B cell (primary cell): ENCODE results near the gene RBM27. TPM values are rescaled to one million over a fixed set of nuclear protein-coding genes. Genes with fewer than 3 reads are reported as not detected.
"Not testable (repeated sequence)": the region's sequence is repeated elsewhere in the genome, so short reads cannot be mapped to it uniquely, and the experiment has no call there.

Source experiments
- ATAC-seq: fragments of 200-7000 bp; cut with Tn5 transposase; one replicate; pipeline ENCODE4 v1.10.0; 2021; ENCODE audit warnings: low read depth, mild to moderate bottlenecking, moderate number of reproducible peaks, moderate library complexity
- CTCF ChIA-PET: fragments of 350-600 bp; sonication (Branson Sonifier 250); formaldehyde crosslinking; loops from one replicate; lab custom pipeline; 2021; ENCODE audit warnings: antibody characterized with exemption, inconsistent platforms; lab: Charles Lee
- POLR2A ChIA-PET: fragments of 350-600 bp; sonication (Branson Sonifier 250); formaldehyde crosslinking; loops from one replicate; lab custom pipeline; 2021; ENCODE audit warnings: antibody characterized with exemption; lab: Charles Lee
- DNase-seq: peaks from one replicate; pipeline ENCODE4 v3.0.0; 2013
- H2AFZ ChIP-seq: 2 replicates; pipeline ENCODE4 v1.6.1; 2012; ENCODE audit warnings: mild to moderate bottlenecking, low read depth, low read length; ENCODE audit not compliant: insufficient read depth, poor library complexity, severe bottlenecking
- H3K27ac ChIP-seq, 2 donors: 1 replicate in 1 of 2; 2 replicates in 1 of 2; pipeline ENCODE4 v1.5.1; 2012 to 2013; ENCODE audit warnings: low read length in 2 of 2, mild to moderate bottlenecking in 2 of 2, moderate library complexity in 1 of 2
- H3K27me3 ChIP-seq, 4 experiments: fragments of 200-600 bp in 1 of 4; sonication (generic) in 1 of 4; replicated peaks in 1 of 4; 1 replicate in 2 of 4; 2 replicates in 2 of 4; pipeline versions ENCODE4 v1.6.1 to v1.7.0; 2013 to 2016; ENCODE audit warnings: low read length in 3 of 4, mild to moderate bottlenecking in 2 of 4, mixed read lengths in 1 of 4, moderate library complexity in 1 of 4; ENCODE audit not compliant: insufficient read depth in 4 of 4, control insufficient read depth in 3 of 4; ENCODE audit errors: control extremely low read depth in 1 of 4
- H3K36me3 ChIP-seq, 2 experiments: replicated peaks in 1 of 2; 1 replicate in 1 of 2; 2 replicates in 1 of 2; pipeline versions ENCODE4 v1.6.1 to v1.7.1; 2013; ENCODE audit warnings: low read length in 1 of 2; ENCODE audit not compliant: insufficient read depth in 2 of 2, control insufficient read depth in 1 of 2; ENCODE audit errors: control extremely low read depth in 1 of 2, extremely low read depth in 1 of 2
- H3K4me1 ChIP-seq, 2 donors: fragments of 200-600 bp in 1 of 2; sonication (generic) in 1 of 2; 1 replicate in 1 of 2; 2 replicates in 1 of 2; pipeline versions ENCODE4 v1.5.1 to v1.6.1; 2013 to 2017; ENCODE audit warnings: low read length in 2 of 2; ENCODE audit not compliant: control insufficient read depth in 2 of 2, insufficient read depth in 2 of 2
- H3K4me2 ChIP-seq: replicated peaks from 2 replicates; pipeline ENCODE3; 2012; ENCODE audit warnings: mild to moderate bottlenecking, low read depth, low read length; ENCODE audit not compliant: poor library complexity, severe bottlenecking
- H3K4me3 ChIP-seq, 5 experiments: fragments of 200-600 bp in 1 of 5; sonication (generic) in 1 of 5; 1 replicate in 3 of 5; 2 replicates in 2 of 5; pipeline versions ENCODE4 v1.5.1 to v1.7.0; 2011 to 2016; ENCODE audit warnings: low read length in 4 of 5, mild to moderate bottlenecking in 4 of 5, low read depth in 2 of 5, control low read depth in 1 of 5, moderate library complexity in 1 of 5; ENCODE audit not compliant: insufficient read depth in 1 of 5; ENCODE audit errors: control extremely low read depth in 1 of 5, extremely low read depth in 1 of 5
- H3K79me2 ChIP-seq: fragments of 200-600 bp; sonication (generic); one replicate; pipeline ENCODE4 v1.6.0; 2016; ENCODE audit warnings: low read length; ENCODE audit not compliant: control insufficient read depth, insufficient read depth
- H3K9ac ChIP-seq: fragments of 200-600 bp; sonication (generic); 2 replicates; pipeline ENCODE4 v1.6.1; 2017; ENCODE audit warnings: mild to moderate bottlenecking, low read length, moderate library complexity
- H3K9me3 ChIP-seq, 3 donors: one replicate each; pipeline versions ENCODE4 v1.6.1 to v1.7.1; 2013; ENCODE audit warnings: low read length in 2 of 3; ENCODE audit not compliant: control insufficient read depth in 2 of 3, insufficient read depth in 1 of 3; ENCODE audit errors: control extremely low read depth in 1 of 3
- H4K20me1 ChIP-seq: 2 replicates; pipeline ENCODE4 v1.6.0; 2012; ENCODE audit warnings: mild to moderate bottlenecking, low read length; ENCODE audit not compliant: insufficient read depth, control insufficient read depth, poor library complexity, severe bottlenecking
- H3K27ac Mint-ChIP-seq: one replicate; pipeline ENCODE4 v1.8.0; 2021; ENCODE audit warnings: mixed read lengths
- H3K27me3 Mint-ChIP-seq: one replicate; pipeline ENCODE4 v1.8.0; 2021; ENCODE audit warnings: mixed read lengths
- H3K4me1 Mint-ChIP-seq: one replicate; pipeline ENCODE4 v1.8.0; 2021; ENCODE audit warnings: mixed read lengths
- H3K4me3 Mint-ChIP-seq: one replicate; pipeline ENCODE4 v1.8.0; 2021; ENCODE audit warnings: mixed read lengths
- H3K9me3 Mint-ChIP-seq: one replicate; pipeline ENCODE4 v1.8.0; 2022; ENCODE audit warnings: mixed read lengths; ENCODE audit not compliant: insufficient read depth
- EZH2 ChIP-seq: IDR thresholded peaks from 2 replicates; pipeline ENCODE4 v1.6.1; 2012; ENCODE audit warnings: borderline replicate concordance, low read depth, mild to moderate bottlenecking, moderate library complexity, low read length; ENCODE audit not compliant: insufficient read depth, poor library complexity, severe bottlenecking
- WGBS: methylation state at CpG from one replicate; pipeline ENCODE4 v1.1.5; 2013; ENCODE audit warnings: missing lambda C conversion rate; ENCODE audit not compliant: insufficient coverage; 5-methylcytosine and 5-hydroxymethylcytosine counted together
- intact Hi-C: fragments of 100-400 bp; cut with micrococcal nuclease; formaldehyde crosslinking; loops from one replicate; pipeline ENCODE4 v1.10.0; 2022
- polyA plus RNA-seq: library from polyadenylated mRNA; depleted of rRNA; stranded (reverse); fragments of >200 nt; gene quantifications from 2 replicates; pipeline ENCODE4 v1.2.3, GENCODE V29; 2012
- total RNA-seq, 2 donors: library from RNA; stranded (reverse); fragments of 120-200 nt in 1 of 2; gene quantifications; 1 replicate in 1 of 2; 2 replicates in 1 of 2; pipeline versions ENCODE4 v1.2.3 to v1.2.4, GENCODE V29; 2013 to 2022
- TF ChIP-seq, protein P1 (sequence below): fragments of 200-600 bp; IDR thresholded peaks from one replicate; pipeline ENCODE4 v1.8.0; 2022; ENCODE audit warnings: antibody characterized with exemption, mild to moderate bottlenecking

Gene RBM27
- total and polyA plus RNA-seq, 2 donors (not counting 1 experiment from before 2014, with no cell fraction given), result 7.4 to 28.7 TPM

DNA sequence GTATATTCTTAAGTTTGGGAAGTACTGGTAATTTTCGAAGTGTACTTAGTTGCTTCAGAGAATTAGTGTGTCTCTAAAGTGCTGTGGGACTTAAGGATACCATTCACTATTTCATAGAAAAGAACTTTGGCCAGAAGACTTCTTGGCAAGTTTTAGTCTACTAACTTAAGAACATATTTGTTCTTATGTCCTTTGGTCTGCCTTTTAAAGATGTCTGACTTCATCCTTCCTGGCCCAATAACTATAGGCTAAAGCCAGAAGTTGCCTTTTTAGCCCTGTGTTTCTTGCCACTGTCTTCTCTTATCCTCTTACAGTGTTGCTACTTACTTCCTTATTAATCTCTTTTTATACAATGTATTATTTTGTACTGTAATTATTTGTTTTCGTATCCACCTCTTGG, 6.3 kb downstream of the RBM27 start:
- H3K4me3 ChIP-seq, result no peak overlapping the region
- POLR2A ChIA-PET, result no interaction called here
- intact Hi-C loops, result loop anchor here (10.0 kb wide), 1 partner anchor 45 kb away; no protein-coding TSS in a partner anchor
- ATAC-seq (no peak), DNase-seq (no peak)
- H3K4me1 Mint-ChIP-seq, result peaks cover 46% of the 10 kb centered on the region
- H3K4me1 ChIP-seq, result peaks cover 10 to 37% of the 10 kb centered on the region in 2 donors
- CTCF ChIA-PET, result no interaction called here
- no peaks in the 10 kb centered on the region for H3K36me3 ChIP-seq
- no peak overlapping the region for H3K9ac ChIP-seq
- no peak overlapping the region for H3K27ac Mint-ChIP-seq
- no CpG with 5 or more reads among the region's 2 CpGs for WGBS
- no peaks in the 10 kb centered on the region for H3K9me3 ChIP-seq
- no peaks in the 10 kb centered on the region for H3K9me3 Mint-ChIP-seq
- H3K4me2 ChIP-seq, result peak overlapping the region; percentile 22
- H3K79me2 ChIP-seq, result peaks cover 98% of the 10 kb centered on the region
- no peaks in the 10 kb centered on the region for H3K27me3 Mint-ChIP-seq
- peak overlapping the region in 1 of 2 donors; percentile 26 for H3K27ac ChIP-seq
- H3K4me3 Mint-ChIP-seq, result no peak overlapping the region
- H3K27me3 ChIP-seq, result no peaks in the 10 kb centered on the region
- no peak for TF ChIP-seq EZH2
- TF ChIP-seq, protein P1, sequence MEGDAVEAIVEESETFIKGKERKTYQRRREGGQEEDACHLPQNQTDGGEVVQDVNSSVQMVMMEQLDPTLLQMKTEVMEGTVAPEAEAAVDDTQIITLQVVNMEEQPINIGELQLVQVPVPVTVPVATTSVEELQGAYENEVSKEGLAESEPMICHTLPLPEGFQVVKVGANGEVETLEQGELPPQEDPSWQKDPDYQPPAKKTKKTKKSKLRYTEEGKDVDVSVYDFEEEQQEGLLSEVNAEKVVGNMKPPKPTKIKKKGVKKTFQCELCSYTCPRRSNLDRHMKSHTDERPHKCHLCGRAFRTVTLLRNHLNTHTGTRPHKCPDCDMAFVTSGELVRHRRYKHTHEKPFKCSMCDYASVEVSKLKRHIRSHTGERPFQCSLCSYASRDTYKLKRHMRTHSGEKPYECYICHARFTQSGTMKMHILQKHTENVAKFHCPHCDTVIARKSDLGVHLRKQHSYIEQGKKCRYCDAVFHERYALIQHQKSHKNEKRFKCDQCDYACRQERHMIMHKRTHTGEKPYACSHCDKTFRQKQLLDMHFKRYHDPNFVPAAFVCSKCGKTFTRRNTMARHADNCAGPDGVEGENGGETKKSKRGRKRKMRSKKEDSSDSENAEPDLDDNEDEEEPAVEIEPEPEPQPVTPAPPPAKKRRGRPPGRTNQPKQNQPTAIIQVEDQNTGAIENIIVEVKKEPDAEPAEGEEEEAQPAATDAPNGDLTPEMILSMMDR, result no peak
- peaks cover 43% of the 10 kb centered on the region for H4K20me1 ChIP-seq
- no peak overlapping the region for H2AFZ ChIP-seq

DNA sequence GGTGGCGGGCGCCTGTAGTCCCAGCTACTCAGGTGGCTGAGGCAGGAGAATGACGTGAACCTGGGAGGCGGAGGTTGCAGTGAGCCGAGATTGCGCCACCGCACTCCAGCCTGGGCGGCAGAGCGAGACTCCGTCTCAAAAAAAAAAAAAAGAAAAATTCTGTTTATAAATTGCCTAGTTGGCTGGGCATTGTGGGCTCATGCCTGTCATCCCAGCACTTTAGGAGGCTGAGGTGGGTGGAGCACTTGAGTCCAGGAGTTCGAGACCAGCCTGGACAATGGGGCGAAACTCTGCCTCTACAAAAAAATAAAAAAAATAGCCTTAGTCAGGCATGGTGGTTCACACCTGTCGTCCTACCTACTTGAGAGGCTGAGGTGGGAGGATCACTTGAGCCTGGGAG, 7.4 kb downstream of the RBM27 start:
- H2AFZ ChIP-seq, ATAC-seq, H3K4me3 Mint-ChIP-seq, H3K9me3 ChIP-seq, H3K27ac Mint-ChIP-seq, CTCF ChIA-PET, H3K27me3 Mint-ChIP-seq, H3K27me3 ChIP-seq, H3K9ac ChIP-seq, H3K4me2 ChIP-seq, DNase-seq, H3K9me3 Mint-ChIP-seq, H3K4me3 ChIP-seq, POLR2A ChIA-PET, H3K36me3 ChIP-seq, H3K27ac ChIP-seq: not testable (repeated sequence)
- Histone ChIP-seq H3K79me2 (peaks cover 98% of the 10 kb centered on the region), H4K20me1 (peaks cover 54% of the 10 kb centered on the region), H3K4me1 (peaks cover 4 to 33% of the 10 kb centered on the region in 2 donors)
- H3K4me1 Mint-ChIP-seq, result peaks cover 55% of the 10 kb centered on the region
- WGBS, result 90% methylated on average over 2 of the region's 13 CpGs
- intact Hi-C loops, result loop anchor here (10.0 kb wide), 1 partner anchor 46 kb away; no protein-coding TSS in a partner anchor
